HL-60/S4 (cell line): ENCODE results near the gene DYNC2LI1.
"Not testable (repeated sequence)": the region's sequence is repeated elsewhere in the genome, so short reads cannot be mapped to it uniquely, and the experiment has no call there.

Experiments used
- in situ Hi-C: fragments of 300-500 bp; cut with MboI; formaldehyde crosslinking; loops from 2 replicates; pipeline ENCODE4 v1.14.3; 2022; ENCODE audit warnings: low sequenced_read_pairs

The DYNC2LI1 gene

GRCh38 chr2:43773876-43774613, at the start of gene DYNC2LI1:
TSS of gene DYNC2LI1 (plus strand) at chr2:43774039. CDS start at chr2:43774139, 100 bp downstream.
- in situ Hi-C loops: no loop called here

GRCh38 chr2:43724728-43725526, 48.9 kb upstream of the DYNC2LI1 start:
- in situ Hi-C loops: no loop called here

- in situ Hi-C loops: no loop called here
Observed at GRCh38 chr2:43725711-43726246, 48.1 kb upstream of the DYNC2LI1 start.

GRCh38 chr2:43726961-43727633, 46.7 kb upstream of the DYNC2LI1 start:
- in situ Hi-C loops: not testable (repeated sequence)

GRCh38 chr2:43727634-43728014, 46.2 kb upstream of the DYNC2LI1 start:
- in situ Hi-C loops: no loop called here

GRCh38 chr2:43729491-43730174, 44.2 kb upstream of the DYNC2LI1 start:
- in situ Hi-C loops: no loop called here

- in situ Hi-C loops: no loop called here
Observed at GRCh38 chr2:43731211-43731610, 42.6 kb upstream of the DYNC2LI1 start.

- in situ Hi-C loops: no loop called here
Observed at GRCh38 chr2:43736637-43737036, 37.2 kb upstream of the DYNC2LI1 start.

- in situ Hi-C loops: no loop called here
Observed at GRCh38 chr2:43737097-43737854, 36.6 kb upstream of the DYNC2LI1 start.

- in situ Hi-C loops: no loop called here
Observed at GRCh38 chr2:43737855-43738254, 36.0 kb upstream of the DYNC2LI1 start.

GRCh38 chr2:43738257-43738656, 35.6 kb upstream of the DYNC2LI1 start:
- in situ Hi-C loops: no loop called here

GRCh38 chr2:43743706-43744105, 30.1 kb upstream of the DYNC2LI1 start:
- in situ Hi-C loops: no loop called here

GRCh38 chr2:43745457-43745856, 28.4 kb upstream of the DYNC2LI1 start:
- in situ Hi-C loops: no loop called here

GRCh38 chr2:43748333-43748732, 25.5 kb upstream of the DYNC2LI1 start:
- in situ Hi-C loops: no loop called here

- in situ Hi-C loops: no loop called here
Observed at GRCh38 chr2:43749583-43749982, 24.3 kb upstream of the DYNC2LI1 start.

GRCh38 chr2:43751476-43751990, 22.3 kb upstream of the DYNC2LI1 start:
- in situ Hi-C loops: no loop called here

GRCh38 chr2:43752302-43752701, 21.5 kb upstream of the DYNC2LI1 start:
- in situ Hi-C loops: no loop called here

- in situ Hi-C loops: no loop called here
Observed at GRCh38 chr2:43754180-43754579, 19.7 kb upstream of the DYNC2LI1 start.

- in situ Hi-C loops: no loop called here
Observed at GRCh38 chr2:43758739-43759138, 15.1 kb upstream of the DYNC2LI1 start.

GRCh38 chr2:43759195-43759594, 14.6 kb upstream of the DYNC2LI1 start:
- in situ Hi-C loops: no loop called here
